SU-DHL-6 (cell line): ENCODE data around the gene KCNQ1OT1.

Source experiments
- H2AFZ ChIP-seq: fragments of 200-600 bp; sonication (generic); 2 replicates; pipeline ENCODE4 v1.6.1; 2014; ENCODE audit warnings: low read depth, mild to moderate bottlenecking, moderate library complexity, mixed read lengths, antibody characterized with exemption, low read length; ENCODE audit not compliant: severe bottlenecking
- H3F3A ChIP-seq: fragments of 200-600 bp; shearing (Covaris generic); 2 replicates; pipeline ENCODE4 v1.6.0; 2016; ENCODE audit warnings: antibody characterized with exemption, mild to moderate bottlenecking; ENCODE audit not compliant: insufficient read depth
- H3K27ac ChIP-seq: fragments of 200-600 bp; sonication (generic); 2 replicates; pipeline ENCODE4 v1.5.1; 2016; ENCODE audit warnings: low read depth, mild to moderate bottlenecking, low read length, moderate library complexity, mixed read lengths
- H3K27me3 ChIP-seq: fragments of 200-600 bp; sonication (generic), shearing (Covaris generic); 2 replicates; pipeline ENCODE4 v1.6.0; 2014; ENCODE audit warnings: mild to moderate bottlenecking, low read length
- H3K36me3 ChIP-seq: fragments of 200-600 bp; sonication (generic); 2 replicates; pipeline ENCODE4 v1.6.1; 2014; ENCODE audit warnings: mild to moderate bottlenecking, low read length, mixed read lengths
- H3K4me2 ChIP-seq: fragments of 300-600, 200-600 bp; shearing (Covaris generic), sonication (generic); 2 replicates; pipeline ENCODE4 v1.6.0; 2014; ENCODE audit warnings: low read length, low read depth, mild to moderate bottlenecking; ENCODE audit not compliant: poor library complexity, severe bottlenecking
- H3K4me3 ChIP-seq: fragments of 200-600 bp; sonication (generic); 2 replicates; pipeline ENCODE4 v1.5.1; 2014; ENCODE audit warnings: antibody characterized with exemption, low read length, mild to moderate bottlenecking, mixed read lengths; ENCODE audit not compliant: insufficient read depth, poor library complexity, severe bottlenecking
- H3K79me2 ChIP-seq: fragments of 200-600 bp; sonication (generic); 2 replicates; pipeline ENCODE4 v1.6.1; 2014; ENCODE audit warnings: mild to moderate bottlenecking, low read length, moderate library complexity; ENCODE audit not compliant: insufficient read depth
- H3K9ac ChIP-seq: fragments of 200-600 bp; sonication (generic); 2 replicates; pipeline ENCODE4 v1.7.0; 2014; ENCODE audit warnings: mild to moderate bottlenecking, low read length
- H3K9me2 ChIP-seq: fragments of 200-600 bp; sonication (generic); replicated peaks from 2 replicates; pipeline ENCODE4 v1.6.1; 2014; ENCODE audit warnings: low read length; ENCODE audit not compliant: insufficient read depth
- H3K9me3 ChIP-seq: fragments of 200-600 bp; sonication (generic); 2 replicates; pipeline ENCODE4 v1.6.1; 2014; ENCODE audit warnings: low read length, mixed read lengths; ENCODE audit not compliant: insufficient read depth
- H4K20me1 ChIP-seq: fragments of 200-600 bp; sonication (generic); 2 replicates; pipeline ENCODE4 v1.6.1; 2014; ENCODE audit warnings: low read depth, mild to moderate bottlenecking, antibody characterized with exemption, low read length, moderate library complexity, mixed read lengths
- CTCF ChIP-seq: fragments of 200-600 bp; sonication (generic); IDR thresholded peaks from one replicate; pipeline ENCODE4 v1.5.1; 2017; ENCODE audit warnings: antibody characterized with exemption, mild to moderate bottlenecking, low read length, moderate library complexity; ENCODE audit not compliant: insufficient read depth, poor library complexity, severe bottlenecking
- EZH2phosphoT487 ChIP-seq: fragments of 200-600 bp; sonication (generic), shearing (Covaris generic); conservative IDR thresholded peaks from 2 replicates; pipeline ENCODE4 v1.6.1; 2018; ENCODE audit warnings: mild to moderate bottlenecking, antibody characterized with exemption, low read length, moderate library complexity, mixed read lengths

KCNQ1OT1 gene

GRCh38 chr11:2747248-2748027 lies 47.6 kb upstream of the KCNQ1OT1 start:
- TF ChIP-seq EZH2phosphoT487: no peak
- no peak for TF ChIP-seq CTCF
- H3K79me2 ChIP-seq: no peaks in the 10 kb centered on the region
- no peak overlapping the region for H3K27ac ChIP-seq
- H3K9me3 ChIP-seq: no peaks in the 10 kb centered on the region
- no peaks in the 10 kb centered on the region for H3K36me3 ChIP-seq
- H3K27me3 ChIP-seq: no peaks in the 10 kb centered on the region
- H3K4me3 ChIP-seq: no peak overlapping the region
- H4K20me1 ChIP-seq: no peaks in the 10 kb centered on the region
- H3K9ac ChIP-seq: no peak overlapping the region
- no peak overlapping the region for H3K4me2 ChIP-seq
- no peaks in the 10 kb centered on the region for H3K9me2 ChIP-seq
- H3F3A ChIP-seq: no peaks in the 10 kb centered on the region
- H2AFZ ChIP-seq: no peak overlapping the region

- no peak overlapping the region for H3K4me3 ChIP-seq
- H3K36me3 ChIP-seq: no peaks in the 10 kb centered on the region
- no peaks in the 10 kb centered on the region for H3K27me3 ChIP-seq
- H3F3A ChIP-seq: no peaks in the 10 kb centered on the region
- no peaks in the 10 kb centered on the region for H4K20me1 ChIP-seq
- TF ChIP-seq CTCF (no peak), EZH2phosphoT487 (no peak)
- H3K79me2 ChIP-seq: no peaks in the 10 kb centered on the region
- H3K27ac ChIP-seq: no peak overlapping the region
- no peak overlapping the region for H2AFZ ChIP-seq
- no peaks in the 10 kb centered on the region for H3K9me2 ChIP-seq
- H3K4me2 ChIP-seq: no peak overlapping the region
- no peak overlapping the region for H3K9ac ChIP-seq
- no peaks in the 10 kb centered on the region for H3K9me3 ChIP-seq
Measured at GRCh38 chr11:2746401-2747247, 46.8 kb upstream of the KCNQ1OT1 start.

- H3K4me2 ChIP-seq: no peak overlapping the region
- H3F3A ChIP-seq: no peaks in the 10 kb centered on the region
- H3K79me2 ChIP-seq: no peaks in the 10 kb centered on the region
- H4K20me1 ChIP-seq: no peaks in the 10 kb centered on the region
- H3K9ac ChIP-seq: no peak overlapping the region
- H3K4me3 ChIP-seq: no peak overlapping the region
- no peak overlapping the region for H2AFZ ChIP-seq
- H3K9me2 ChIP-seq: no peaks in the 10 kb centered on the region
- no peak for TF ChIP-seq CTCF
- H3K27ac ChIP-seq: no peak overlapping the region
- H3K9me3 ChIP-seq: no peaks in the 10 kb centered on the region
- no peaks in the 10 kb centered on the region for H3K36me3 ChIP-seq
- no peaks in the 10 kb centered on the region for H3K27me3 ChIP-seq
Measured at GRCh38 chr11:2745511-2745910, 45.7 kb upstream of the KCNQ1OT1 start.
